GM21619 (cell line): ENCODE results near the gene VPS72.
A peak's percentile ranks its signal among the peaks of the same experiment; 100 is the strongest.

ENCODE experiments used
- ATAC-seq: cut with Tn5 transposase; IDR thresholded peaks from one replicate; pipeline ENCODE4 v1.9.1; 2021; ENCODE audit not compliant: unreplicated experiment

The VPS72 gene

GRCh38 chr1:151146072-151146411 is 44.0 kb downstream of the VPS72 start:
- ATAC-seq = peak; percentile 3

- no peak for ATAC-seq
Observed at GRCh38 chr1:151145304-151146071, 44.5 kb downstream of the VPS72 start.

GRCh38 chr1:151144474-151145303 is 45.3 kb downstream of the VPS72 start:
- no peak for ATAC-seq

GRCh38 chr1:151143986-151144385 is 46.0 kb downstream of the VPS72 start:
- ATAC-seq = no peak

- ATAC-seq = no peak
Observed at GRCh38 chr1:151143057-151143435, 47.0 kb downstream of the VPS72 start.

- no peak for ATAC-seq
Observed at GRCh38 chr1:151142411-151143056, 47.5 kb downstream of the VPS72 start.

- ATAC-seq = no peak
Observed at GRCh38 chr1:151137789-151138188, 52.2 kb downstream of the VPS72 start.

- no peak for ATAC-seq
Observed at GRCh38 chr1:151135433-151136385, 54.3 kb downstream of the VPS72 start.

GRCh38 chr1:151134991-151135390 is 55.0 kb downstream of the VPS72 start:
- ATAC-seq = no peak

- ATAC-seq = no peak
Observed at GRCh38 chr1:151134396-151134795, 55.6 kb downstream of the VPS72 start.

- no peak for ATAC-seq
Observed at GRCh38 chr1:151133018-151133806, 56.8 kb downstream of the VPS72 start.

GRCh38 chr1:151132335-151133017 is 57.5 kb downstream of the VPS72 start:
- no peak for ATAC-seq

GRCh38 chr1:151131701-151132334 is 58.2 kb downstream of the VPS72 start:
- no peak for ATAC-seq

- ATAC-seq = no peak
Observed at GRCh38 chr1:151130987-151131586, 58.9 kb downstream of the VPS72 start.

GRCh38 chr1:151128800-151129199 is 61.2 kb downstream of the VPS72 start:
- ATAC-seq = no peak
